Neural progenitor cell (in vitro differentiated cells): ENCODE data around the gene HMGN1.

Source experiments
- CTCF ChIP-seq: fragments of 200-600 bp; sonication (generic); IDR thresholded peaks from 2 replicates; pipeline ENCODE4 v1.5.1; 2017; ENCODE audit warnings: antibody characterized with exemption, mild to moderate bottlenecking
- EZH2 ChIP-seq: fragments of 200-600 bp; sonication (generic); IDR thresholded peaks from 2 replicates; pipeline ENCODE4 v1.6.1; 2017; ENCODE audit warnings: antibody characterized with exemption, mild to moderate bottlenecking, moderate library complexity

GRCh38 chr21:39388038-39388810 lies 39.3 kb upstream of the HMGN1 start:
- TF ChIP-seq CTCF (peak; percentile 91), EZH2 (no peak)
